Limb (tissue), 2 donors: ENCODE results near the gene ZDHHC14.
A peak's percentile ranks its signal among the peaks of the same experiment; 100 is the strongest.

Experiments used
- DNase-seq, 2 donors: peaks; one replicate each; pipeline ENCODE4 v3.0.0-alpha.2; 2016; ENCODE audit errors: extremely low spot score in 2 of 2

The ZDHHC14 gene

DNA sequence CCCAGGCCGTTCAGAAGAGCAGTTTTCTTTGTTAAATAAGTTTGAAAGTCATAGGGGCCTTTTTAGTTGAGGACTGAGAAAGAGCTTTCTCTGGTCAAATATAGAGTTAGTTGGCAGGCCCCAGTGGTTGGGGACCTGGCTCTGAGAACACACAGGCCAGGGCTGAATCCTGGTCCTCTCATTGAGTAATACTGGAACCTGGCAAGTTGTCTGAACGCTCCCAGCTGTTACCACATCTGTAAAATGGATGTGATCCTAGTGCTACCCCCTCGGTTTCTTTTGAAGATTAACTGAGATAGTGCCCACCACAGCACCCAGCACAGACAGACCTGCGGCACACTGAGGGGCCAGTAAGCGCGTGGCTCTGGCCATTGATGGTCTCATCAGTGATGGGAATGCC, 215.5 kb downstream of the ZDHHC14 start:
- DNase-seq, result no peak

DNA sequence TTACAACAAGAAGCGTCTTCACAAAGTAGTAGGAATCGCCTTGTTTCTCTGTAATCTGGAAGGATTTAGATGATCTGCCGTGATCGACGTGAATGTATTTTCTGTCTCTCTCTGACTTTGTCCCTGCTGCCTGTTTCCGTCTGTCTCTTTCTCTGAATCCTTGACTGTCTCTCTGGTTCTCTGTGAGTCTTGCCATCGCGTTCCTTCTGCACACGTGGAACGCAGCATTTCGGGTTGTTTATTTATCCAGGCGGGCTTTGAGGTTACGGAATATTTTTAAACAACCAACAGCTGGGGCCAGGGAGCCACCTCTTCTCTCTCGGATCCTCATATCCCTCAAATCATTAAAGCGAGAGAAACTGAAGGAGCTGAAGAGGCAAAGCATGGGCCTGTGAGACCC, 215.9 kb downstream of the ZDHHC14 start:
- no peak for DNase-seq

DNA sequence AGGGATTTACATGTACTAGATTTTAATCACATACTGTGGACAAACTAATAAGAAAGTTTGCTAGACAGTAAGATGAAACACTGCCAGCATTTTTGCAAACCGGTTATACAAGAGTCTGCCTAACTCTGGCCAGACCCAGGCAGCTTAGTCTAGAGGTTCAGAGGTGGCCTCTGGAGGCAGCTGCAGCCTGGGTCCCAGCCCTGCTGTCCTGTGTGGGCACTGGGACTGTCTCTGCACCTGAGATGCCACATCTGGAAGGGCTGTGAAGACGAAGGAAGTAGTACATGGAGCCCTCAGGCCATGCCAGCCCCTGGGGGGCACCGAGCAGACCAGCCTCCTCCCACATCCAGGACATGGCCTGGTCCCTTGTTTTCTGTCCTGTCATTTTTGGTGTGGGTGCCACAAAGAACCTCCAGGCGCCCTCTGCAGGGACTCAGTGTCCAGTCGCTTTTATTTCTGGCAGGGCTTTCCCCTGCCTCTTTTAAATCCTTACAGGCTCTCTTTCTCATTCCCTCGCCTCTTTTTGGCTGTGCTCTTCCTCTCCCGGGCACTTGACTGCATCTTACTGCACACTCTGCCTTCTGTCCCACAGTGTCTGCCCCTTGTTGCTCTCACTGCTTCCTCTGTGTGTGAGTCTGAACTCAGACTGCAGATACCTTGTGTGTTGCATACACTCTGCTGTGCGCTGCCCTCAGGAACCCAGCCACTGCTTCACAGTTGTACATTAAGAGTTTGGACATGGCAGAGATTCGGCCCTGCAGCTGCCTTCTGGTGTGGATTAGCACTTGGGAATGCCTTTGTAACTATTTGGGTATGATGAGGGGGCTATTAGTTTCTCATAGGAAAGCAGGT, 216.7 kb downstream of the ZDHHC14 start:
- peak in 1 of 2 donors; percentile 54 for DNase-seq

DNA sequence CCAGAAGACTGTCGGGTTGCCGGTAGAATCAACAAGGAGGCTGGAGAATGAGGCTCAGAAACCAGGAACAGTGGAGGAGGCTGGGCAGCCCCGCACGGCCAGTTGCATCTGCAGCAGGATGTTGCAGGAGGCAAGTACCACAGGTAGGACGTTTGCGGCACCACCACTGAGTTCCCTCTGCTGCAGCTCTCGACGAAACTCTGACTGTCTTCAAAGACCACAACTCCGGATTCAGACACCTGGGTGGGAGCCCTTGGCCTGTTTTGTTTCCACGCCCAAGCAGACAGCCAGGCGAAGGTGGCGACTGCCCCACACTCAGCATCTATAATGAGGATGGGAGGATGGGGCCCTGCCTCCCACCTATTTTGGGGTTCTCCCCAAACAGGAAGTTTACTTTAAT, 218.2 kb downstream of the ZDHHC14 start:
- DNase-seq, result no peak

DNA sequence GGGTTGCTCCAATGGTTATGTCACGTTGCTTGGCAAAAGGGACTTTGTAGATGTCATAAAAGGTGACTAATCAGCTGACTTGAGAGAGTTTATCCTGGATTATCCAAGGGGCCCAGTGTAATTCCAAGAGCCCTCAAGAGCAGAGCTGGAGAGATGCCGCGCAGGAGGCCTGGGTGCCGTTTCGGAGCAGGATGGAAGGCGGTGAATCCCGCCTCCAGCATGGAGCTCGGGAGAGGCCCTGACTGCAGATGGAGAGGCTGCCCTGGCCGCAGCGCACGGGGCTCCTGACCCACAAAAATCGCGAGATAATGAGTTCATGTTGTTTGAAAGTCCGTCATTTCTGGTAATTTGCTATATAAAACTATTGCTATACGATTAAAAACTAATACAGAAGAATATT, 219.8 kb downstream of the ZDHHC14 start:
- no peak for DNase-seq

DNA sequence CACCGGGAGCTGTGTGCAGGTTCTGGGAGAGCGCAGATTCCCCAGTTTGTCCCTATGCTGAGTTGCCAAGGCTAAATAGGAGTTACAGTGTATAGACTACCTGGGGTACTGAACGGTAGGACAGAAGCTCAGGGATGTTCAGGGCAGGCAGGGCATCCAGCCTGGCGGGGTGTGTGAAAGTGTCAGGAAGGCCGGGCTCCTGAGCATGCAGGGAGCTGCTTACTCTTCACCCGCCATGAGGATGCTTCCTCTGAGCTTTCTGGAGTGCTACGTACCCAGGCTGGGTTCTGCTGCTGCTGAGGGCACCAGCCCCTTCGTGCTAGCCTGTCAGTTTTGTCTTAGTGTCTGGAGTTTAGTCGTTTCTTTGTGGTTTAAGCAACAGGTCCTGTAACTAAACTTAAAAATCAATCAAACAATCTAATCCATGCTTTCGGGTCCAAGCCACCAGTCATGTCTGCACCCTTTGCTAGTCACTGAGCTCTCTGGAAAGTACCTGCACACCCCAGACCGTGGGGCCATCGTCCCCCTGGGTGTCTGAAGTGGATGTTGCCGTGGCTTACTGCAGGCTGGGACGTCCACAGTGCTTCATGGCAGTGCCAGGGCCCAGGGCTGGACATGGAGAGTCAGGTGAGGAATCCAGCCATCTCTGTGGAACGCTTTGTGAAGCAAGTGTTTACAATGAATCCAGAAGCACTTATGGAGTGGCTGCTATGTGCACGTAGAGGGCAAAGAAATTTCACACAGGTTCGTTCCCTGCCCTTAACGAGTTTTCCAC, 221.7 kb downstream of the ZDHHC14 start:
- DNase-seq, result no peak

DNA sequence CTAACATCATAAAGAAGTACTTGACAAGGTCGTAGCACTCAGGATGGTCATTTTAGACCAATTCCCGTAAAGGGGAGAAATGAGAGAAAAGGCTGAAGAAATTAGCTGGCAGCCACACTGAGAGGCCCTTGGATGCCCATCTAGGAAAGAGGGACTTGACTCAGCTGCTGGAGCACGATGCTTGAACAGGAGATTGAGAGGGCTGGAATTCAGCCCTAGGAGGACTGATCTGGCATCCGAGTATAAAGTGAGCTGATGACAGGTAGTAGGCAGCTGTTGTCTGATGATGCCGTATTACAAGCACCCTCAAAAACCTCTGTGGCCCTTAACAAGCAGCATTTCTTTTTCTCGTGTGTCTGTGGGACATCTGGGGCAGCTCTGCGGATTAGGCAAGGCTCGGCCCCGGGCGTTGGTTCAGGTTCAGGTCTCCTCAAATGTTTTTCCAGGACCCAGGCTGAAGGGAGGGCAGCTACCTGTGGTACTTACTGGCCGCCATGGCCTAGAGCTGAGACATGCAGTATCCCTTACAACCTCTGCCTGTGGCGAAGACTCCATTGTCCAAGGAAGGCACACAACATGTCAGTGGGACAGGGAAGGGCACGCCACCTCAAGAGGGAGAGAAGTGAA, 222.4 kb downstream of the ZDHHC14 start:
- DNase-seq, result no peak

DNA sequence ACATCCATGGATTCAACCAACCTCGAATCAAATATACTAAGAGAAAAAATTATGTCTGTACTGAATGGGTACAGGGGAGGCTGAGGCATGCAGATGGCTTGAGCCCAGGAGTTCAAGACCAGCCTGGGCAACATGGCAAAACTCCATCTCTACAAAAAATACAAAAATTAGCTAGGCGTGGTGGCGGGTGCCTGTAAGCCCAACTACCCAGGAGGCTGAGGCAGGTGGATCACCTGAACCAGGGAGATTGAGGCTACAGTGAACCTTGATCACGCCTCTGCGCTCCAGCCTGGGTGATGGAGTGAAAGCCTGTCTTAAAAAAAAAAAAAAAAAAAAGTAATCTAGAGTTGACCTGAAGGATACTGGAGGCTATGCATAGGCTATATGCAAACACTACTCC, 223.0 kb downstream of the ZDHHC14 start:
- DNase-seq, result no peak

DNA sequence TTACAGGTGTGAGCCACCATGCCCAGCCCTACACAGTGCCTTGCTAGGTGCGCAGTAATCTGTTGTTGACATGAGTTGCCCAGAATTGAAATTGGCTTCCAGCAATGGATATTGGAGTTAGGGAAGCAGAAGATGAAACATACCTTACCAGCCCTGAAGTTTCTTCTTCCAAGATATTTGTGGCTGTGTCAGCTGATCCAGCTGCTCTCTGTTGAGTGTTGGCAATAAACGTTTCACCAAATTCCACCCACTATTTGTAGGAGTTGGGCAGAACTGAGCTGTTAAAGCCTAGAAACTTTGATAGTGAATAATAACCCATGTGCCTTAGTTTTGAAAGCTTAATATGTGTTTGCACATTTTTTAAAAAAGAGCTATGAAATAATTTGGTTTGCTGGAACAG, 223.8 kb downstream of the ZDHHC14 start:
- no peak for DNase-seq

DNA sequence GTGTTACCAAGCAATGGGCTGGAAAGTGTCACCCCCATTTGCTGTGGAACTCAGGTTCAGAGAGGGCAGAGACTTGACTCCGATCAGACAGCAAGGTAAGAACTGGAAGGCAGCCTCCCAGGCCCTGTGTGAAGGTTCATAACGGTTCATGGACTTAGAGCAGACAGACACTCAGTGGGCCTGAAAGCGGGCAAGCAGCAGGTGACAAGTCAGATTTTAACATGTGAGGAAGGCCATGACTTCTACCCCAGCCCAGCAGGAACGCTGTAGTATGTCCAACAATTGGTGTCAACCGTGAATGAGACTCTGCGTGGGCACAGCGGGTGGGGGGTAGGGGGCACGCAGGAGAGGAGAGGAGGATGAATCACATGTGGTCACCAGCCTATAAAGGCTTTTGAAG, 224.5 kb downstream of the ZDHHC14 start:
- no peak for DNase-seq

DNA sequence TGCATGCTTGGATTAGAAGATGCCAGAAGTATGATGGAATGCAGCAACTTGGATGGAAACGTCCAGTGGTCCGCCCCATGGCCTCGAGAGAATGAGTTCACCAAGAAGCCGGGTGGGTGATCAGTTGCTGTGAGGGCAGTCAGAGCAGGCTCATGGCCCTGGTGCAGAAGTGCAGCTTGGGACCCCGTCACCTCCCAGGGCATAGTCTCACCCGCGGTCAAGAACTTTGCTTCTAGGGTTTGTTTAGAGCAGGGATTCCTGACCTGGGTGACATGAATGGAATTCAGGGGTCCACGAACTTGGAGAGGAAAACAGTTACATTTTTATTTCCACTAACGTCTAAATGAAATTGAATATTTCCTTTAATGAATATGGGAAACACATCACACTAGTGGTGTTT, 225.5 kb downstream of the ZDHHC14 start:
- DNase-seq, result no peak

DNA sequence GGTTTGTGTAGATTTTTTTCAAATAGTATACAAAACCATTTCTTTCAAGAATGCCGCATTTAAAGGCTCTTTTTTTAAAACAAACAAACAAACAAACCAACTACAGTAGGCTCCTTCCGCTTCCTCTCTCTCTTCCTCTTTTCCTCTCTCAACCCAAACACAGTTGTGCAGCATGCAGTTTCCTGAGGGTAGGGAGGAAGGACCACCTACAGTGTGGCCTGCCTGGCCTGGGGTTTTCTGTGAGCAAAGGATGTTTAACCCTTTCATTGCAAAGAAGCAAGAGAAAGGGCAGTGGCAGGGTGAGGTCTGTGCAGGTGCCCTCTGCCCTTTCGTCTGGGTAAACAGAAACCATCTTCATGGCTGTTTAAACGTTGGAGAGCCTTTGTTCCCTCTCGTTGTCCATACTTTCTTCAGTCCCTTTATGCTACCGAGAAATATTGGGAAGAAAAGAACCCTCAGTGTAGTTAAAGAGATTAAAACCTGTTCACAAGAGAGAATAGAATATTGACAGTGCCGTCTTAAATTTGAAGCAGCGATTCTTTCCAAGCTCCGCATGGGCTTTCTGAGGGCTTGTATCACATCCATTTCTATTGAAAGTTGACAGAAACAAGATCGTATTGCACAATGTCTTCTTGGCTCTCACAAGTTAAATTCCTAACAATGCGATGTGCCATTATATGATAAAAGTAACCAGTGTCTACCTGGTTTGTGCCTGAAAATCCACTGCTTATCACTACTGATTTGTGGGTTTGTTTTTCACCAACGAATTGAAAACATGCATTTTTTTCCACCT, 226.5 kb downstream of the ZDHHC14 start:
- DNase-seq, result no peak

DNA sequence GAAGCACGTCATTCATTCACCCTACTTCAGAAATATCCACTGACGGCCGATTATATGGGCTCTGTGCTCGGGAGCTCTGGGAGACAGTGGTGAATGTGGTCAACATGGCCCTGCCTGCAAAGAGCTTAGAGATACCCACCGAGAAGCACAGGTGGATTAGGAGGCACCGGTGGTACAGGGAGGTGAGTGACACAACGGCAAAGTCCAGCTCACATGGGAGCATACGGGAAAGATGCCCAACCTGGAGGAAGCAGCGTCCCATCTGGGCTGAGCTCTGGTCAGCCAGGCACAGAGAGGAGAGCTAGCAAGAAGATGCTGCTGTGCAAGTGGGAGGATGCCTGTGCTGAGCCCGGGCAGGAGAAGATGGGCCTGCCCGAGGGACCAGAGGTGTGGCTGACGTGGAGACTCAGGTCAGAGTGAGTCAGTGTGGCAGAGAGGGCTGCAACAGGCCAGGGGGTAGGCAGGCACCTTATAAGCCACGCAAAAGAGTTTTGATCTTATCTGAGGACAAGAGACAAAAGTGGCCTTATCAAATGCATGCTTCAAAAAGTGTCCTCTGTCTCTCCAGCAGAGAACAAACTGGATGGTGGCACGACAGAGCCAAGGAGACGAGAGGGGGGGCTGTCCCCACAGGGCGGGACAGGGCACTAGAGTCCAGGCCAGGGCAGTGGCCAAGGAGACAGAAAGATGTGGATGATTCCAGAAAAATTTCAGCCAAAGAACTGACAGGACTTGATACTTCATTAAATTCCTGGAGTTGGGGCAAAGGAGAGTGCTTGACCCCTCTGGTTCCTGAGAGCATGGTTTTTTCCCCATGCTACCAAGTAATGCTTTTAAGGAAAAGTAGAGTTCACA, 227.5 kb downstream of the ZDHHC14 start:
- no peak for DNase-seq

DNA sequence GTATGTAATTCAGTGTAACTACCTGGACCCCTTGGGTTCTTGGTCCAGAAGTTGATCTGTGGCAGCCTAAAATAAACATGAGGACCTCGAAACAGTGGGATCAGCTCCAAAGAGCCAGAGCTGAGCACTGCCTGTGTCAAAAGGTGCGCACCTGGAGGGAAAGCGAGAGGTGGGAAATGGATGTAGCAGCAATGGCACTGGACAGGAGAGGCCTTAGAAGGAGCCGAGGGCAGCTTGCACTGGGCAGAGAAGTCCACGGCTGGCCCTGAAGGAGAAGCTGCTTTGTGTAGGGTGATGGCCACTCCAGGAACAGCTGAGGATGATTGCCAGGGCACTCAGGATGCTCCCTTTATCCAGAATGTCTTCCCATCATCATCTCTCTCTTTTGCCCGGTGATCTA, 228.1 kb downstream of the ZDHHC14 start:
- DNase-seq, result no peak

DNA sequence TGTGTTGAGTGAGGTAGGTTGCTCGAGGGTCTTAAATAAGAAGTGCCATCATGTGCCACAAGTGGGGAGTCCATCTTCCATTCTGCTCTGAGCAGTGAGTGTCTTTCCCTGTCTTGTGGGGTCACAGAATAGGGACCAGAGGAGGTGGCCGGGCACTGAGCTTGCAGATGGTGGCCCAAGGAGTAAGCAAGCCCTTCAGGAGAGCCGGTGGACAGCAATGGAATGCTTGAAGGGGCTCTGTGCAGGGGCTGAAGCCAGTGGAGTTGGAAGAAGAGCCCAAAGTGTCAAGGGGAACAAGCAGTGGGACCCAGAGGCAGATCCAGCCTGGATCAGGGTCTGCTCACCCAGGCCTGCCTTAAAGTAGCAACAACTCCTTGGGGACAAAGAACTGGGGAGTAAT, 228.6 kb downstream of the ZDHHC14 start:
- DNase-seq, result no peak

DNA sequence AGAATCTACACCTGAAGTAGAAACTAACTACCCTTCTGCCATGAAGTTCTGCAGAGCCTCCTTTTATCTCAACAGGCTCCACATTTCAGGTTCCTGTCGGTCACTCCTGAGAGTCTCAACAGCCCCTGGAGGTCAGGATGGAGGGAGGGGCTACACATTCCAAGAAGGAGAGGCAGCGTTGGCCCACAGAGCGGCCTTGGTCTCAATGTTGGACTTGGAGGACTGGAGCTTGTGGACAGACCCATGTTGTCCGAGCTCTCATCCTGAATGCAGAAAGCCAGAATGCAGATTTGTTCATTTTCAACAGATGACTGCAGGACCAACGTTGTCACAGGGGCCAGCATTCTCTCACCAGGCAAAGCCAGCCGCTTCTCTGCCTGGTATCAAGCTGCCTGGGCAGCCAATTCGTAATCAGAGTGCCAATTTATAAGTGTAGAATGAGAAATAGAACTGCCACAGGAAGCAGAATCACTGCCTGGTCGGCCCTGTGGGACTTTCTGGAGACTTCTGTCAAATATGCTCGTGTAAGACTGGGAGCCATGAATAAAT, 229.5 kb downstream of the ZDHHC14 start:
- DNase-seq, result no peak

DNA sequence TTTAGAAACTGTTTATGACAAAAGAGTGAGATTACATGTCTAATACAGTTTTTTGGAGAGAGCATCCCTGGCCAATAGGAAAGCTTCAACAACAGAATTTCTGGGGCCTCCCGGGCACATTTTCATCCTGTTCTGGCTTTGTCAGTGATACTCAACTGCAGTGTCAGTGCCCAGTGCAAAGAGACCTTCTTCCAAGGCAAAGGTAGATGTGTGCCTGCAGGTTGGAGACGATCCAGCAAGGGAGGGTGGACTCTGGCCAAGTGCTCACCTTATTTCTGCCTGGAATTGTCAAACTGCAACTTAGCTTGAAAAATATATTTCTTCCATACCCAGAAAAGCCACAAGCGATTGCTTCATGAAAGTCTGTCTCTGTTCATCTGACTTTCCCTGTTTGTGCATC, 230.4 kb downstream of the ZDHHC14 start:
- DNase-seq, result no peak

DNA sequence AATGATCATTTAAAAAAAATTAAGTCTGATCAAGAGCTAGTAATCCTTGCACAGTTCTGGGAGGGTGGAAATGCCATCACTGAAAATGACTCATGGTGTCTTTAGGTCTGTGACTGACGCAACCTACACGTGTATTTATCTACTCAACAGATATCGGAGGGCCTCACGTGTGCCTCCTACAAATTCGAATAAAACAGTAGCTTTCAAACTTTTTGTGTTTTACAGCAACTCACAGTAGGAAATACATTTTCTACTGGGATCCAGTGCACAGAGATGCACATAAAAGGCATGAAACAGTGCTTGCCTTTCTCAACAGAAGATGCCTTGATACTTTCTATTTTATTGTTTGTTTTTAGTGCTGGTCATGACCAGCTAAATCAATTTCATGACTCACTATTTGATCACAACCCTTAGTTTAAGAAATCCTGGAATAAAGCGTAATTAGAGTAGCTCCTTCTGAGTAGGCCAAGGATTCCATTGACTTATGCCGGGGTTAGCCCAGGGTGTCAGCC, 232.1 kb downstream of the ZDHHC14 start:
- DNase-seq, result no peak

DNA sequence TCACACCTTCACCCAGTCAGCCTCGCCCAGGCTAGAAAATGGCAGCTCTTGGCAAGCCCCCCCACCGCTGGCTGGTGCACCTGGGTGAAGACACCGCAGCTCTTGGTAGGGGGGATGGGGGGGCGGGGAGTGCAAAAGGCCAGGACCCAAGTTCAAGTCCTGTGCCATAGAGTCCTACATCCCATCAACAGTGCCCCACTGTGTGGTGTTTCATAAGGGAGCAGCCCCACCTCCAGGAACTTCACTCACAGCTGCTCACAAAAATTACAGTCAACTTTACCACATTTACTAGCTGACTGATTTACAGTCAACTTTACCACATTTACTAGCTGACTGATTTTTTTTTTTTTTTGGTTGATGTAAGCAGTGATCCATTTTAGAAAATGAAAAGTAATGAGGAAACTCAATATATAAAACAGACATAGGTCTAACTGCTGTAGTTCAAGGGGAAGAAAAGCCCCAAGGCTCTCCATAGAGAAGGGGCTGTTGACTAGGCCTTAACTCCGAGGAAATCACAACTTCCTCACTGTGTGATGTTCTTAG, 233.1 kb downstream of the ZDHHC14 start:
- no peak for DNase-seq

DNA sequence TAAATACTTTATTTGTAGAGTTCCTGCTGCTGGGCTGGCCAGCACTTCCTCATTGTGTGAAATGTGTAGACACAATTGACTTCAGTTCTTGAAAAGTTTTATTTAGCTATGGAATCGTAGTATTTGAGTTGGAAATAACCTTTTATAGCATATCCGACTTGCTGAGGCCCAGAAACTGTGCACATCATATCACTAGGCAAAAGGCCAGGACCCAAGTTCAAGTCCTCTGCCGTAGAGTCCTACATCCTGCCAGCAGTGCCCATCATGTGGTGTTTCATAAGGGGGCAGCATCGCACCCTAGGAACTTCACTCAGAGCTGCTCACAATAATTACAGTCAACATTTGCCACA, 234.4 kb downstream of the ZDHHC14 start:
- no peak for DNase-seq
